Stimulated activated CD4-positive, alpha-beta T cell treated with anti-CD3 and anti-CD28 coated beads, TNF-alpha, amount 100 ng/mL, for 24 hours (primary cell): Measurements from ENCODE around the gene TRIM7.

ENCODE experiments used
- DNase-seq, 3 experiments: peaks; one replicate each; pipeline ENCODE4 v3.0.0-alpha.2; 2020; ENCODE audit warnings: low read depth in 3 of 3

Gene TRIM7

GRCh38 chr5:181204826-181205760 lies at the start of gene TRIM7:
Gene TRIM7 (minus strand): TSS chr5:181205196. CDS start chr5:181205110, 86 bp downstream.
- no peak for DNase-seq

DNA sequence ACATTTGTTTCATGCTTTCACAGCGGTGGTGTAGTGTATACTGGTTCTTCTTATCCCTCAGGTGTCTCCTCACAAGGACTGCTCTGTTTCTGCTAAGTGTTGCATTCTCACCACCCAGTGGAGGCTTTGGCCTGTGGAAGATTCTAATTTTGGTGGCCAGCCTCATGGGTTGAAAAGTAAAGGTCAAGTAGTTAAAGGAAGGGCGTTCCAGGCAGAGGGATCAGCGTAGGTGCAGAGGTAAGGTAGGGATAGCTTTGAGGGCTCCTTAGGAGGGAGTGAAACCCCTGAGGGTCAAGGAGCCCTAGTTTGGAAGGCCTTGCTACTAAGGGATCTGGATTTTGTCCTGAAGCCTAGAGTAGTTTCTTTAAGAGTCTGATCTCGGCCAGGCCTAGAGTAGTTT lies 43.3 kb upstream of the TRIM7 start:
- no peak for DNase-seq

DNA sequence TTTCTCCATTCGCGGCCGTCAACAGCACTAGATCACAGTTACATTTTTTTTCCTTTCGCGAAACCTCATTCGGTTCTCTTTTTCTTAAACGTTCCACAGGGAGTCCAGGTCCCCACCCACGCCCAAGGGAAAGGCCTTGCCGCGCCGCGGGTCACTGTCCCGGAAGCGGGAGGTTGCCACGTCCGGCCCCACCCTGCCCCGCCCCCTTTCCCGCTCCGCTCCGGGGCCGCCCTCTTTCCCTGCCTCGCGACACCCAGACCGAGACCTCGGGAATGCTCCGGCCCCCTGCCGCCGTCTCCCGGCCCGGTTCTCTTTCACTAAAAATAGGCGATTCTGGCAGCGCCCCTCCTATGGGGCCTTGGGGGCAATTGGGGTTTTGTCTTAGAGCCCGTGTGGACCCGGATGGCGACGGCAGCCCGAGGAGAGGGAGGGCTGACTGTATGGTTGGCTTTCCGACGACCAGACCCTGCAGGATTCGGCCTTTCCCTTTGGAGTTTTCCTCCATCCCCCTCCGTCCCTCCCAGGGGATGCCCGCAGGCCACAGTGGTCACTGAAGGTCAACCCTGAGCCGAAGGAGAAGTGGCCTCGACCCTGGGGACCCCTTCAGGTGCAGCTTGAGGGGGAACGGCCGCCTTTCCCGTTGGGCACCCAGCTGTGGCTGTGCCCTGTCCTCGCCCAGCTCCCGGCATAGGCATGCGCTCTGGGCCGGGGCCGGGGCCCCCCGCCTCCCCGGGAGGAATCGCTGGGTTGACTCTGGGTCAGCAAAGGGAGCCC lies 41.5 kb upstream of the TRIM7 start:
- peak; percentile 62 to 88 (median 69) for DNase-seq

- no peak for DNase-seq
Observed at GRCh38 chr5:181245427-181246275, 40.7 kb upstream of the TRIM7 start.

DNA sequence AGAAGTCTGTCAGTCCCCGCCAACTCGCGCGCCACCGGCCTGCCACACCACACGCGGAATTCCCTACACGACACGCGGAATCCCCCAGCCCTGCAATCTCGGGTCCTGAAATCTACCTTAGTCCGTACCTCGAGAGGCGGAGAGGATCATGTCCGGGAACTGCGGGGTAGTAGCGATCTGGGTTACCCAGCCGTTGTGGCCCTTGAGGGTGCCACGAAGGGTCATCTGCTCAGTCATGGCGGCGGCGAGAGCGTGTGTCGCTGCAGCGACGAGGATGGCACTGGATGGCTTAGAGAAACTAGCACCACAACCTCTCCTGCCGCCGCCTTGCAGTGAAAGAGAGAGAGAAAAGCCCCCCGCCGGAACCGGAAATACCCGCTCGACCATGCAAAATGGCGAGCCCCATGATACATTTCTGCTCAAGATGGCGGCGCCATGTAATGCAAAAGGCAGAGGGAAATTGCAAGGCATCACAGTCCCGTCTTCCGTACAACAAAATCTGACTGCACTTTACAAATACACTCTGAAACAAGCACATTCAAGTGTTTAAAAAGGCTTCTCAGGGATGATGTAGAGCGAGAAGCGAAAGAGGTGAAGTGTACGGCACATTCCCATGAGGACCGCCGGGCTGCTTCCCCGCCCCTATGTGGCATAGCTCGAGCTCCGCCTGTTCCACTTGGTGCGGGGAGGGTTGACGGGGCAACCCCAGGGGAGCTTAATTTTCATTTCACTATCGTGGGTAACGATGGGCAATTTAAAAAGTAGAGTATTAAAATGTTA lies 38.8 kb upstream of the TRIM7 start, which contains the start of gene RACK1:
RACK1 (minus strand) TSS at position 343 of the 780 bp plus-strand sequence; CDS start at position 237, 106 bp downstream.
- DNase-seq, result peak; percentile 83 to 85 (median 83)

DNA sequence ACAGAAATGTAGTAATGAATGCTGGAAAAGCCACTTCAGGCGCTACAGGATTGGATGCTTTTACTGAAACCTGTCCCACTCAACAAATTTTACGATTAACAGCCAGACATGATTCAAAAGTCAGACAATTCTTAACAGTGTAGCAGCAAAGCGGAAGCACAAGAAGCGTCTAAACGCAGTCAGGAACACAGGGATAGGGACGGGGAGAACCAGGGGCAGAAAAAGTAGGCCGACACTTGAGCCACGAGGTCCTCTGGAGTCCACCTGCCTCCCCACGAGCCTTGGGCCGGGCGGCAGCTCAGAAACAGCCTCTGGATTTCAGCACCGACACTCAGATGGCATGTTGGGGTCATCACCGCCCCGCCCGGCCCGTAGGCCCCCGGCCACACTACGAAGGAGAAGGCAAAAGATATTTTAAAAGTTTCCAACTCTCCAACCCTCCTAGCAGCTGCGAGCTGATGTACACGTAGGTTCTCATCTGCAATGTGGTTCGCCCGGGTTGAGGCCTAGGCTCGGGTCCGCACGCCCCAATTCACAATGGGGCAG lies 38.1 kb upstream of the TRIM7 start:
- DNase-seq, result no peak

- DNase-seq, result no peak
Observed at GRCh38 chr5:181242031-181242451, 37.0 kb upstream of the TRIM7 start.

DNA sequence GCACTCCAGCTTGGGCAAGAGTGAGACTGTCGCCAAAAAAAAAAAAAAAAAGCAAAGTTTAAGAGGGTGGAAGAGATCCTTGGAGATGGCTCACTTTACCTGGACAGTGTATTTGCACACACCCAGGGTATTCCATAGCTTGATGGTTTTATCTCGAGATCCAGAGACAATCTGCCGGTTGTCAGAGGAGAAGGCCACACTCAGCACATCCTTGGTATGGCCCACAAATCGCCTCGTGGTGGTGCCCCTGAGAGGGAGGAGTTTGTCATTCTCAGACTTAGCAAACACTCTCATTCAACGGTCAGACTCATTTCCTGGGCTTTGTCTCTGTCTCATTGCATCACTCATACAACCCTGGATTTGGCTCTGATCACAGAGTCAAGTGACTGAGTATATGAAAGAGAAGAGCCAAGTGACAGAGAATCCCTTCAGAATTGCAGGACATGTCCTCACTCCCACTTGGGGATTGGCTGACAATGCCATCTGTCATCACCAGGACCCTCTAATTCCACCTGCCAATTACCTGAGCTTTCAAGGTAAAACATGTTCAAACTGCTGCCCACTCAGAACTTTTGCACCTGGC lies 36.5 kb upstream of the TRIM7 start:
- peak in 1 of 3 experiments; percentile 53 for DNase-seq

- DNase-seq, result no peak
Observed at GRCh38 chr5:181239062-181239663, 34.2 kb upstream of the TRIM7 start.

DNA sequence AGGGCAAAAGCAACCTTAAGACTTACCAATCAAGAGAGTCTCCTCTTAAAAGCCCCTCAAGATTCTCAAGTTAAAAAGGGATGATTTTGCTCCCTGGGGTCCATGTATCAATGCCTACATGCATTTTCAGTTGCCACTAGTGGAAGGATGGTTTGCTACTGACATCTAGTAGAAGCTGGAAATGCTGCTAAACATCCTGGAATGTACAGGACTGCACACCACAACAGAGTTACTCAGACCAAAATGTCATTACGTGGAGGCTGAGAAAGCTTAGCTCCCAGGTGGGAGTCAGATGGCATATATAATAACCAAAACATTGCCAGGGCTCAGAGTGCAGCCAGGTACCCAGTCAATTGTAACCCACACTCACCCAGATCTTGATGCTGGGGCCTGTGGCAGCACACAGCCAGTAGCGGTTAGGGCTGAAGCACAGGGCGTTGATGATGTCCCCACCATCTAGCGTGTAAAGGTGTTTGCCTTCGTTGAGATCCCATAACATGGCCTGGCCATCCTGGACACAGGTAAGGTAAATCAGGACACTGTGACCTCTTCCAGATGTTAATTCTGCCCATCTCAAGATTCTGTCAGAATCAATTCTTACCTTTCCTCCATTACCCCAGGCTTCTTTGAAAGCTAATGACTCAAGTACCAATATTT lies 32.9 kb upstream of the TRIM7 start:
- DNase-seq, result no peak

GRCh38 chr5:181236954-181237641 lies 32.1 kb upstream of the TRIM7 start:
- no peak for DNase-seq

DNA sequence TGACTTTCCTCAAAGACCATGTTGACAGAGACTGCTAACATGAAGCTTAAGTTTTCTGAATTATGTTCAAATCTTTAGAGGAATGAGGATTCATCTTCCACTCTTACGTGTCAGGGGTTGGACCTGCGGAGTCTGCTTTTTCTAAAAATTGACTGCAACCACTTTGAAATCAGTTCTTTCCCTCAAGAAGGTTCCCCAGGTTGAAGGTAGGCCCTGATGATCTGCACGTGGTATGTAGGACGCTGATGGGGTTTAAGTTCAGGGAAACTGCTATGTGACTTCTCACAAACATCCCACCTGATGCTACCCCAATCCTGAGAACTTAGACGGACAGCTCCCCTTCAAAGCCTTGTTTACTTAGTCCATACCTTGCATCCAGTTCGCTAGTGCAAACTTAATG lies 31.5 kb upstream of the TRIM7 start:
- DNase-seq, result no peak

DNA sequence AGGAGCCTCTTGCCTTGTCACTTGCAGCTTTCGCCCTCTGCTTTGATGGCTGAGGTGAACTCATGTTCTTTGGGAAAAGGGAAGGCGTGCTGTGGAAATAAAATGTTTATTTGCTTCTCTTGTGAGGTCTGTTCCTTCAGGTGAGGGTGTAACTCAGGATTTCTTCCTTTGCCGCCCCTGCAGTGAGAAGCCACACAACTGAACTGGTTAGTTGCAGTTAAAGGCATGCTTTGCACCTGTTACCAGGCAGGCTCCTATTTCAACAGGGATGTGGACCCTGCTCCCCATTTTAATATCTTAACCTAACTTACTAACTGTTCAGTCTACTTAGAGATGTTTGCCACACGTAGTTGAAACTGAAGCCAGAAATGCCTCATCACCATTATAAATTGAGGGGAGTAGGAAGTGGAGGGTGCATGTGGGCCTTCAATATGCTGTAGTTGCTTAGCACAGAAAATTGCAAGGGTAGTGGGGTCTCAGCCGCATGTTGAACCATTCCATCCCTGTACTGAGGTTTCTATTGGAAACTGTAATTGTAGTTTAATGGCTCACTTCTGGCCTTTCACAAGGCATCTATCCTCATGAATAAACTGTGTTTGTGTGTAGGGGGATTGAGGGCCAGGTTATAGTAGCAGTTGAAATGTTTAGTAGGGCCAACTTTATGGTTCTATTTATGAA lies 30.8 kb upstream of the TRIM7 start:
- no peak for DNase-seq

GRCh38 chr5:181235323-181235688 lies 30.3 kb upstream of the TRIM7 start:
- DNase-seq, result no peak

DNA sequence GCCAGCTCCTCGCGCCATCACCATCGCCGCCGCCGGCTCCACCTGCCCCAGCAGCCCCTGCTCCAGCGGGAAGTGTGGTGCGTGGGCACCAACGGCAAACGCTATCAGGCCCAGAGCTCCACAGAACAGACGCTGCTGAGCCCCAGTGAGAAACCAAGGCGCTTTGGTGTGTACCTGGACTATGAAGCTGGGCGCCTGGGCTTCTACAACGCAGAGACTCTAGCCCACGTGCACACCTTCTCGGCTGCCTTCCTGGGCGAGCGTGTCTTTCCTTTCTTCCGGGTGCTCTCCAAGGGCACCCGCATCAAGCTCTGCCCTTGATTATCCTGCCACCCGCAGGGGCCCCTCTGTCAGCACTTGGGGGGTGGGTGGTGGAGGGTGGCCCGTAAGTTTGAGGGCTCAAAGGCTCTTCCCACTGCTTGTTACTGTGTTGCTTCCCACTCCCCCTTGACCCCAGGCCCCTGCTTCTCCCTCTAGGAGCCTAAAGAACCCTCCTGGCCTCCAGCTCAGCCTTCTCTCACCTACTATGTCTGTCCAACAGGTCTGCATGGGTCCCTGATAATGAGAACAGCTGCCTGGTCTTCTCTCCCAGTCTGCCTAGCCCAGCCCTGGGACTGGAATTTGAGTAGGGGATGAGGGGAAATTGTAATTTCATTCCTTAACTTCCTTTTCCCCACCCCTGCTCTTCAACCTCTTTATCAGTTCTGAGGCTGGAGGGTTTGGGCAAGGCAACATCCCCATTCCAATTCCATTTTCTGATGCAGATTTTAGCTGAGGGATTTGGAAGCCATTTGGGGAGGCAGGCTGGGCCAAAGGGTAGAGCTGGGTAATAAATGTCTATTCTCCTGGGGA lies 29.7 kb upstream of the TRIM7 start:
- no peak for DNase-seq

GRCh38 chr5:181233801-181234454 lies 28.9 kb upstream of the TRIM7 start:
- no peak for DNase-seq
